ENCODE data around the gene SUSD1. TPM values are rescaled to one million over a fixed set of nuclear protein-coding genes. Genes with fewer than 3 reads are reported as not detected.

SUSD1 gene
- total and polyA plus RNA-seq, 9 of the 15 experiments (the other 6 are each of a cell fraction or from before 2014, with no cell fraction given) = 10.9 to 44.4 (median 36.1) TPM

DNA sequence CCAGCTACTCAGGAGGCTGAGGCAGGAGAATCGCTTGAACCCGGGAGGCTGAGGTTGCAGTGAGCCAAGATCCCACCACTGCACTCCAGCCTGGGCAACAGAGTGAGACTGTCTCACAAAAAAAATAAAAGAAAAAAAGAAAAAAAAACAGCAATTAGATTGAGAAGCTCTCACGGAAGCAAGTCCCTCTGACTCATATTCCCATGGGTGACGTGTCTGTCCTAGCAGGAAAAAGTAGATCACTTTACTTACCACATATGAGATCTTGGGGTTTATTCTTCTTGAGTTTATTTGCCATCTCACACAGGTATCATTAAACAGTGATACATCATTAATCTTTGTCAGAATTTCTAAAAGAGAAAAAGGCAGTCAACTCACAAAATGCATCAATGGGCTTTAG lies 62.6 kb downstream of the SUSD1 start:
- Histone ChIP-seq H3K9ac (ENCODE audit: insufficient read depth in 1 of 2, low read depth in 2 of 2, low read length in 2 of 2) (no peak overlapping the region), H3K27ac (ENCODE audit: extremely low read depth, low read depth, low read length) (no peak overlapping the region), H3K9me1 (ENCODE audit: control insufficient read depth, insufficient read depth, low read length) (no peaks in the 10 kb centered on the region), H3K4me1 (replicated peaks in 1 of 2; ENCODE audit: control insufficient read depth in 2 of 2, insufficient read depth in 2 of 2, low read length in 2 of 2) (no peaks in the 10 kb centered on the region), H3K4me2 (ENCODE audit: insufficient read depth, low read length) (no peak overlapping the region), H3K9me3 (replicated peaks; ENCODE audit: control insufficient read depth, insufficient read depth, low read depth, low read length) (no peaks in the 10 kb centered on the region), H3K27me3 (ENCODE audit: control insufficient read depth in 2 of 2, insufficient read depth in 2 of 2, low read length in 2 of 2) (no peaks in the 10 kb centered on the region), H2AFZ (ENCODE audit: low read depth, low read length) (no peak overlapping the region), H3K4me3 (no peak overlapping the region), H3K79me2 (ENCODE audit: control insufficient read depth, insufficient read depth, low read length) (no peaks in the 10 kb centered on the region), H4K20me1 (replicated peaks; ENCODE audit: control insufficient read depth, insufficient read depth, low read length) (no peaks in the 10 kb centered on the region), H3K36me3 (ENCODE audit: control insufficient read depth, insufficient read depth, low read length) (peaks cover 78% of the 10 kb centered on the region)
- DNase-seq (ENCODE audit: extremely low read depth in 1 of 4, low spot score in 3 of 4) (no peak), FAIRE-seq (no peak), ATAC-seq (no peak)
- intact Hi-C loops (cut with micrococcal nuclease) = no loop called here
- 84% methylated on average over 2 of the region's 4 CpGs for WGBS (ENCODE audit: insufficient coverage, low coverage, missing lambda C conversion rate)
- no TSS peak for BruUV-seq (replicated peaks)
- ChIA-PET CTCF (ENCODE audit: low intra/inter-chr PET ratio) (interaction anchor here (0.6 kb wide), 1 partner anchor 222 kb away, joined by 4 read pairs; no protein-coding TSS in a partner anchor), POLR2A (interaction anchor here (0.8 to 1.3 kb wide), 2 partner anchors 9 to 11 kb away, joined by 3 to 4 read pairs; no protein-coding TSS in a partner anchor)
- in situ Hi-C loops (cut with MboI) = no loop called here
- TF ChIP-seq PTRF (tag; IDR thresholded peaks at IDR 0.05) (no peak), CHD1 (IDR thresholded peaks at IDR 0.05; ENCODE audit: low read length) (no peak), MXI1 (IDR thresholded peaks at IDR 0.05; ENCODE audit: low read depth, low read length) (no peak), ZNF184 (CRISPR knock-in tag; IDR thresholded peaks at IDR 0.05) (no peak), ZNF57 (CRISPR knock-in tag; IDR thresholded peaks at IDR 0.05) (no peak), TCF7 (IDR thresholded peaks at IDR 0.05; ENCODE audit: borderline replicate concordance) (no peak), TBL1XR1 (IDR thresholded peaks at IDR 0.05; ENCODE audit: low read length in 2 of 2) (no peak), ZNF76 (CRISPR knock-in tag; IDR thresholded peaks at IDR 0.05; ENCODE audit: borderline replicate concordance) (no peak)
- TF ChIP-seq, protein P1, sequence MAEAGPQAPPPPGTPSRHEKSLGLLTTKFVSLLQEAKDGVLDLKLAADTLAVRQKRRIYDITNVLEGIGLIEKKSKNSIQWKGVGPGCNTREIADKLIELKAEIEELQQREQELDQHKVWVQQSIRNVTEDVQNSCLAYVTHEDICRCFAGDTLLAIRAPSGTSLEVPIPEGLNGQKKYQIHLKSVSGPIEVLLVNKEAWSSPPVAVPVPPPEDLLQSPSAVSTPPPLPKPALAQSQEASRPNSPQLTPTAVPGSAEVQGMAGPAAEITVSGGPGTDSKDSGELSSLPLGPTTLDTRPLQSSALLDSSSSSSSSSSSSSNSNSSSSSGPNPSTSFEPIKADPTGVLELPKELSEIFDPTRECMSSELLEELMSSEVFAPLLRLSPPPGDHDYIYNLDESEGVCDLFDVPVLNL (CRISPR knock-in tag; IDR thresholded peaks at IDR 0.05; ENCODE audit: low read depth) = no peak
- TF ChIP-seq, protein P2, sequence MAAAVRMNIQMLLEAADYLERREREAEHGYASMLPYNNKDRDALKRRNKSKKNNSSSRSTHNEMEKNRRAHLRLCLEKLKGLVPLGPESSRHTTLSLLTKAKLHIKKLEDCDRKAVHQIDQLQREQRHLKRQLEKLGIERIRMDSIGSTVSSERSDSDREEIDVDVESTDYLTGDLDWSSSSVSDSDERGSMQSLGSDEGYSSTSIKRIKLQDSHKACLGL (CRISPR knock-in tag; IDR thresholded peaks at IDR 0.05; ENCODE audit: borderline replicate concordance, poor library complexity, severe bottlenecking) = no peak

All from K562 (cell line).